ENCODE measurements around the gene CDK16. TPM values are rescaled to one million over a fixed set of nuclear protein-coding genes. Genes with fewer than 3 reads are reported as not detected.

The CDK16 gene
- total RNA-seq, 1 experiment from 2014 or later: 134 TPM

Other genes with a start within 250 kb of the CDK16 start
- 3.4 TPM for gene RGN, start 140.2 kb upstream of the CDK16 start, total RNA-seq (2021; ENCODE audit: unreplicated experiment)
- gene NDUFB11, start 74.0 kb upstream of the CDK16 start, total RNA-seq (2021; ENCODE audit: unreplicated experiment): 109 TPM
- 47.1 TPM for gene RBM10, start 73.5 kb upstream of the CDK16 start, total RNA-seq (2021; ENCODE audit: unreplicated experiment)
- 302 TPM for gene UBA1, start 24.9 kb upstream of the CDK16 start, total RNA-seq (2021; ENCODE audit: unreplicated experiment)
- 82.4 TPM for gene USP11, start 14.3 kb downstream of the CDK16 start, total RNA-seq (2021; ENCODE audit: unreplicated experiment)
- not detected for gene ZNF157, start 151.9 kb downstream of the CDK16 start, total RNA-seq (2021; ENCODE audit: unreplicated experiment)

All from Panc1 (cell line).